ENCODE results near the gene SUN5.

The SUN5 gene

DNA sequence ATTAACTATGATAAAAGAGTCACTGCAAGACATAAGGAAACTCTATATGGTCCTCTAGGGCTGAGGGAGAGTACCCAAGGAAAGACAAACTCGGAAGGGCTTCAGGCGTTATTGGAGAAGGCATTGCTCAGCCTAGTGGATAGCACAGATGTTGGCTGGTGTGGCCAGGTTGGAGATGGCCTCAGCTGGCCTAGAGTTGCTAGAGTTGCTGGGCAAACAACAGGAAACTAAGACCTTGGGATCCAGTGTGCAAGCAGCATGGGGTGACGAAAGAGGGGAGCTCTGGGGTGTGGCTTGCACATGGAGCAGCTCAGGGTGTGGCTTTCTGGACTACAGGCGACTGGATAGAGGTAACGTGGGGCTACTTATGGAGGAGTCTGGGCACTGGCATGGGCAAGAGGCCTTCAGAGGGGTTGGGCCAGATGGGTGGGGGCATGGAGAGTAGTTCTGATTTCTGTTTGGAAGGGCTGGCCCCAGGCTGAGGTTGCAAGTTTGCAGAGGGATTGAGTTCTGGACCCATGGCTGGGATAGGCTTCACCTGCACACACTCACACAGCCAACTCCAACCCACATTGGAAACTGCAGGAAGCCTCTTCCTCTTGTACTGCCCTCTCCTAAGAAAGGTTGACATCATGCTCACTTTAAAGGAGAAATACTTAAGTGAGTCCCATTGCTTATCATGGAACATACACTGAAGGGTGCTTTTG, 22.0 kb upstream of the SUN5 start:
- no peak for DNase-seq

GRCh38 chr20:33025318-33025876, 21.2 kb upstream of the SUN5 start:
- DNase-seq: no peak

GRCh38 chr20:33024609-33025317, 20.5 kb upstream of the SUN5 start:
- DNase-seq: no peak

GRCh38 chr20:33024243-33024560, 20.0 kb upstream of the SUN5 start:
- no peak for DNase-seq

DNA sequence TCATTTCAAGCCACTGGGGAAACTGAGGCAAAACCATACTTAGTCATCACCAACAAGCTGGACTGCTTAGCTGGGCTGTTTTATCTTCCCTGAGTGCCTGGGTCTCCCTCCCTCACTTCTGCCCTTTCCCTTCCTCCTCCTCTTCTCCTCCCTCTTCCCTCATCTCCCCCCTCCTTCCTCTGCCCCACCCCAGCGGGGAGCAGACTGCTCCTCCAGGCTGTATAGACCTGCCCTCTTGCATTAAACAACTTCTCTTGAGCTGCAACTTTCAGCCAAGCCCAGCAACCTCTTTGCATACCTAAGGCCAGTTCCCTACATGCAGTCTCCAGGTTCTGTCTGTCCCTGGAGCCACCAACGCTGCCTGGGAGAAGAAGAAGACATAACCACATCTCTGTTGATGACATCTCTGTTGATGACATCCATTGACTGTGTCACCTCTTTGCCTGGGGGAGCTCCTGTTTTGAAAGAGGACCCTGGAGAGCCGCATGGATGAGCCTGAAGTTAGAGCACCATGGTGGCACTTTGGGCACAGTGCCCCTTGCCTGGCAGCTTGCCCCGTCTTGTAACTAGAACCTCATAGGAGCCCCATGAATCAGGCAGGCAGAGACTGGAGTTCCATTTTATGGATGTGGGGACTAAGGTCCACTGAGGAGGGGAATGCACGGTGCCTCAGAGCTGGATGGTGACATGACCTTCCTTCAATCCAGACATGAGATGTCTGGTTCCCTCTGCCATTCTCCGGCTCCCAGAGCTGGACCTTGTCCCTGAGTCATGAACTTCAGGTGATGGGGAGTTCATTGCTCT, 19.4 kb upstream of the SUN5 start:
- no peak for DNase-seq

- no peak for DNase-seq
Measured at GRCh38 chr20:33022694-33023438, 18.6 kb upstream of the SUN5 start.

- DNase-seq: no peak
Measured at GRCh38 chr20:33022289-33022688, 18.1 kb upstream of the SUN5 start.

DNA sequence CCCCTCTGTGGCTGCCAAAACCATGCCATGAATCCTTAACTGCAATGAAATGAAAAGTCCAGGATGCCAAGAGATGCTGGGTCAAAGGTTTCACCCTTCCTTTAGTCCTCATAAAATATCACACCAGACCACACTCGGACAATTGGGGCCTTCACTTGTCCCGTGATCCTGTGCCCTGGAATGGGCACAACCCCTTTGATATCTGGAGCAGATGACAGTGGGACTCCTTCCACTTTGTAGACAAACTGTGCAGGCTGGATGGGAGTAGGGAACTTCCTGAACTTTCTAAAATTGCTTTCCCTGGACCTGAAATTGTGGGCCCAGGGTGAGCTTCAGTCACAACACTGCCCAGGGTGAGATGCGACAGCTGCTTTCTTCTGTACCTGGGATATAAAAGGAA, 17.6 kb upstream of the SUN5 start:
- DNase-seq: no peak

DNA sequence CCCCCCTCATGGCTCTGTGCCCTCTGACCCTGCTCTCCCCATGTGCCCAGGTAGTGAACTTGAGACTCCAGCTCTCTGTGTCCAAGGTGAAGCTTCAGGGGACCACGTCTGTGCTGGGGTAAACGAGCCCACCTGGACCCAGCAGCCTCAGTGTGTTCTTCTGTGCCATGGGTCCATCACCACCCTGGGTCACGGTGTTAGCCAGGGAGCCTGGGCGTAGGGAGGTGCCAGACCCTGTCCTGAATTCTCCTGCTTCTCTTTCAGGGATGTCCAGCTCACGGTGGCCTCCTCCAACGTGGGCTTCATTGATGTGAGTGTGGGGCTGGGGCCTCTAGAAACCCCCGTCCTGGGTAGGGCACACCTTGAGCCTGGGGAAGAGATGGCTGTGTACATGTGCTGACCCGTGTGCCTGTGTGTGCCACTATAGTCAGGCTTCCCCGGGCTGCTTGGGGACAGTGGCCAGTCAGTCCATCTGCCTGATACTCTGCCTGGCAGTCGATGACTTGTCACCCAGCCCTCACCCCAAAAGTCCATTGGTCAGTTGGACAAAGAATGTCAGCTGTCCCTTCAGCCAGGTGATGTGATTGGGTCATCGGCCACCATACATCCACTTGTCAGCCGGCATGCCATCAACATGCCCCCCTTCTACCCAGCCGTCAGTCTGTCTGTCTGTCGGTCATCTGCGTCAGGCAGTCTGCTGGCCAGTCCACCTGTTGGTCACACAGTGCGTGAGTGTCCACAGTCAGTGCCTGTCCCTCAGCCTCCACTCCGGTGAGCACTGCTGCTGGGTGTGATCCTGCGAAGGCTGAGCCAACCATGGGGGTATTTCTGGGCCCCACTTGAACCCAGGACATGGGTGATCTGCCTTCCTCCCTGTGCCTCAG, 16.3 kb upstream of the SUN5 start:
- DNase-seq: no peak

- no peak for DNase-seq
Measured at GRCh38 chr20:33019465-33020277, 15.4 kb upstream of the SUN5 start.

DNA sequence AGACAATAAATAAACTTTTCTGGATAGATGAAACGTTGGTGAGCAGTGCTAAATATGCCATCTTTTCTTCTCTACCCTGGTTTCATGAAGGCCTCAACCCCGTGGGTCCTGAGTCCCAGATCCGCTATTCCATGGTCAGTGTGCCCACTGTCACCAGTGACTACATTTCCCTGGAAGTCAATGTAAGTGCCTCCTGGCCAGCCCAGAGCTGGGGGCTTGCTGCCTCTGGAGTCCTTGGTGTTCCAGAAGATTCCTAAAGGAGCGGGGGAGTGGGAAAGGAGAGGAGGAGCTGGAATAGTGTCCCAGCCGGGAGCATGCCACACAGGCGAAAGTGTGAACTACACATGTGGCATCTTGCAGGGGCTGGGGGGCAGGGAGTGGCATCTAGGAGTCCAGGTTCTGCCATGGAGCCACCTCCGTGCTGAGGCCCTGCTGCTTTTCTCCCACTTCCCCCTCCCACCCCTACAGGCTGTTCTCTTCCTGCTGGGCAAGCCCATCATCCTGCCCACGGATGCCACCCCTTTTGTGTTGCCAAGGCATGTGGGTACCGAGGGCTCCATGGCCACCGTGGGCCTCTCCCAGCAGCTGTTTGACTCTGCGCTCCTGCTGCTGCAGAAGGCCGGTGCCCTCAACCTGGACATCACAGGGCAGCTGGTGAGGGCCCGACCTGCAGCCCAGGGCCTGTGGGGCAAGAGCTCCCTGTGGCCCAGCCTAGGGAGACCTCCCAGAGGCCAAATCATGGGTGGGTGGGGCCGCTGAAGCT, 14.1 kb upstream of the SUN5 start:
- DNase-seq: no peak

DNA sequence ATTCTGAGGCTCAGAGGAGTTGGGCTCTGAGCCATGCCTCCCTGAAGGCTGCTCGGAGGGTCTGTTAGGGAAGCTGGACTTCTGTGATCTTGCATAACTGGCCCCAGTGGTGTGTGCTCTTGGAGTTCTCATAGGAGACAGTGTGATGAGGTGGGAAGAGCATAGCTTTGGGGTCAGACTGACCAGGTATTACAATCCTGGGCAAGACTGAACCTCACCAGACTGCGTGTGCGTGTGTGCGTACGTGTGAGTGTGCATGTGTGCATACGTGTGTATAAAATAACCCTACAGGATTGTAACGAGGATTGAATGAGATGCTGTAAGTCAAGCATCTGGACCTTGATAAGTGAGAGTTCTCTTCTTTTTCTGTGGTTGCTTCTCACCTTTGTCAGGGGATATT, 13.3 kb upstream of the SUN5 start:
- no peak for DNase-seq

- DNase-seq: no peak
Measured at GRCh38 chr20:33016581-33017109, 12.4 kb upstream of the SUN5 start.

DNA sequence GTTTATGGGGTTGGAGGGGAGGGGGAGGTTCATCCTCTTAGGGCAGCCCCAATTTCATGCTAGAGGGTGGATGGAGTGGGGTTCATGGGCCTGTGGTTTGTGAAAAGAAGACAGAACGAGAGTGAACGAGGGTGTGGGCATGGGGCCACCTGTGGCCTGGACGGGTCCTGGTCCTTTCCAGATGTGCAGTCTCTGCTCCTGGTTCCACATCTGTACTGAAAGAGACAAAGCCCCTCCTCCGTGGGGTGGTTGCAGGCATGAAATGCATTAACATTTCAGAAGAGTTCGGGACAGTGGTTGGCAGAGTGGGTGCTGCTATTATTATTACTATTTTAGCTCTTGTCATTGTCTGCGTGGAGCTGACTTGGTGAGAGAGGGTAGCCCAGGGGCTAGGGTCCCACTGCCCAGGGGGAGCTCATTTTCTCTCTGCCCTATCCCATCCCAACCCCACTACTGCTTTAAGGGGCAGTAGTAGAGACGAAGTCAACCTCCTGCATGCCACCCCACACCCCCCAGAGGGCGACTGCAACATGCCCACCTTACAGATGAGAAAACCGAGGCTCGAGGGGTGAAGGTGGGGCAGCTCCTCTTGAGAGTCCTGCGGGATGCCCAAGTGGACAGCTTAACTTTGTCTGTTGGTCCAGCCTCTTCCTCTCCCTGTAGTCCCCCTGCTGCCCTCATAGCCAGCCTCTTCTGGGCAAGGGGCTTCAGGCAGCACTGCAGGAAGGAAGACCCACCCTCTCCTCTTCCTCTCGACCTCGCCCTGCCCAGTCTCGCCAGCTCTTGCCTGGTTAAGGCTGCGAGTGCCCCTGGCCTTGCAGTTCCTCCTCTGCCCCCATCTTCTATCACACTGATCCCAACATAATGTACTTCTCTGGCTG, 11.7 kb upstream of the SUN5 start:
- no peak for DNase-seq

GRCh38 chr20:33015114-33015484, 10.9 kb upstream of the SUN5 start:
- no peak for DNase-seq

GRCh38 chr20:33014336-33015113, 10.3 kb upstream of the SUN5 start:
- DNase-seq: no peak

GRCh38 chr20:33013701-33014326, 9.6 kb upstream of the SUN5 start:
- no peak for DNase-seq

Data from NCI-H1105 treated with DMSO at 0.1 percent for 48 hours (cell line).